NCI-H1092 (cell line): ENCODE data around the gene CREB3L2.
"Not testable (repeated sequence)": the region's sequence is repeated elsewhere in the genome, so short reads cannot be mapped to it uniquely, and the experiment has no call there.

ENCODE experiments used
- DNase-seq: peaks from one replicate; lab custom pipeline; 2025; lab: John Stamatoyannopoulos, UW

The CREB3L2 gene

GRCh38 chr7:137933270-137934017 is 68.4 kb downstream of the CREB3L2 start:
- no peak for DNase-seq

GRCh38 chr7:137932881-137933269 is 69.0 kb downstream of the CREB3L2 start:
- no peak for DNase-seq

- no peak for DNase-seq
These were observed 70.1 kb downstream of the CREB3L2 start for GRCh38 chr7:137931823-137932222.

- DNase-seq, result no peak
These were observed 71.3 kb downstream of the CREB3L2 start for GRCh38 chr7:137930581-137930980.

GRCh38 chr7:137928626-137929025 is 73.3 kb downstream of the CREB3L2 start:
- no peak for DNase-seq

GRCh38 chr7:137927386-137927785 is 74.5 kb downstream of the CREB3L2 start:
- DNase-seq, result no peak

- DNase-seq, result not testable (repeated sequence)
These were observed 75.7 kb downstream of the CREB3L2 start for GRCh38 chr7:137926206-137926605.

GRCh38 chr7:137925754-137926153 is 76.1 kb downstream of the CREB3L2 start:
- DNase-seq, result no peak

- no peak for DNase-seq
These were observed 76.8 kb downstream of the CREB3L2 start for GRCh38 chr7:137925091-137925490.

- DNase-seq, result no peak
These were observed 78.5 kb downstream of the CREB3L2 start for GRCh38 chr7:137923380-137923779.

GRCh38 chr7:137920637-137921399 is 81.1 kb downstream of the CREB3L2 start:
- DNase-seq, result no peak

GRCh38 chr7:137919987-137920386 is 81.9 kb downstream of the CREB3L2 start:
- DNase-seq, result no peak

- DNase-seq, result no peak
These were observed 84.8 kb downstream of the CREB3L2 start for GRCh38 chr7:137916980-137917645.

- DNase-seq, result no peak
These were observed 85.3 kb downstream of the CREB3L2 start for GRCh38 chr7:137916564-137916963.

- no peak for DNase-seq
These were observed 86.6 kb downstream of the CREB3L2 start for GRCh38 chr7:137915266-137915665.

- no peak for DNase-seq
These were observed 87.9 kb downstream of the CREB3L2 start for GRCh38 chr7:137913985-137914384.

GRCh38 chr7:137909042-137909441 is 92.8 kb downstream of the CREB3L2 start:
- DNase-seq, result no peak

- DNase-seq, result no peak
These were observed 93.8 kb downstream of the CREB3L2 start for GRCh38 chr7:137908106-137908505.

GRCh38 chr7:137906636-137907035 is 95.2 kb downstream of the CREB3L2 start:
- DNase-seq, result not testable (repeated sequence)

- no peak for DNase-seq
These were observed 97.1 kb downstream of the CREB3L2 start for GRCh38 chr7:137904833-137905232.

GRCh38 chr7:137903382-137904169 is 98.3 kb downstream of the CREB3L2 start:
- DNase-seq, result peak; percentile 45

GRCh38 chr7:137900137-137900536 is 101.7 kb downstream of the CREB3L2 start:
- no peak for DNase-seq
